IMR-90 (cell line): Measurements from ENCODE around the gene TCF12. TPM values are rescaled to one million over a fixed set of nuclear protein-coding genes. Genes with fewer than 3 reads are reported as not detected.

Experiments used
- ATAC-seq: fragments of 200-7000 bp; cut with Tn5 transposase; 2 replicates; pipeline ENCODE4 v1.9.1; 2020; ENCODE audit warnings: low read depth, mild to moderate bottlenecking, moderate library complexity
- BruUV-seq: library from RNA; stranded (reverse); fragments of 400-500 nt; replicated peaks from 2 replicates; lab custom pipeline; 2021; lab: Mats Ljungman, UMichigan
- CTCF ChIA-PET: fragments of 300-600 bp; formaldehyde crosslinking; extraction: SDS; loops from one replicate; lab custom pipeline; 2021; ENCODE audit warnings: antibody characterized with exemption; lab: Yijun Ruan, JAX
- POLR2A ChIA-PET: fragments of 300-600 bp; sonication (Branson Sonifier 250); formaldehyde crosslinking; loops from one replicate; lab custom pipeline; 2022; ENCODE audit warnings: antibody characterized with exemption; ENCODE audit not compliant: unreplicated experiment; lab: Charles Lee
- DNase-seq: peaks from one replicate; pipeline ENCODE4 v3.0.0; 2013
- H2AFZ ChIP-seq: replicated peaks from 2 replicates; pipeline ENCODE3; 2013; ENCODE audit warnings: low read length, mild to moderate bottlenecking; ENCODE audit not compliant: poor library complexity
- H2AK5ac ChIP-seq: 2 replicates; pipeline ENCODE4 v1.6.1; 2013; ENCODE audit warnings: low read depth, low read length, inconsistent platforms
- H2AK9ac ChIP-seq: replicated peaks from 2 replicates; pipeline ENCODE3; 2013; ENCODE audit warnings: mild to moderate bottlenecking, low read depth, low read length, moderate library complexity; ENCODE audit not compliant: poor library complexity
- H2BK120ac ChIP-seq: 2 replicates; pipeline ENCODE4 v1.6.1; 2013; ENCODE audit warnings: low read depth, low read length, inconsistent platforms
- H2BK15ac ChIP-seq: 3 replicates; pipeline ENCODE4 v1.6.1; 2013; ENCODE audit warnings: low read depth, low read length, inconsistent platforms
- H2BK20ac ChIP-seq: 2 replicates; pipeline ENCODE4 v1.6.1; 2013; ENCODE audit warnings: low read depth, mild to moderate bottlenecking, inconsistent platforms, low read length, moderate library complexity
- H2BK5ac ChIP-seq: 2 replicates; pipeline ENCODE4 v1.6.1; 2013; ENCODE audit warnings: mild to moderate bottlenecking, low read depth, low read length, inconsistent platforms; ENCODE audit not compliant: poor library complexity, severe bottlenecking
- H3K14ac ChIP-seq: replicated peaks from 2 replicates; pipeline ENCODE4 v1.6.1; 2013; ENCODE audit warnings: low read depth, low read length, inconsistent platforms
- H3K18ac ChIP-seq: 2 replicates; pipeline ENCODE4 v1.6.1; 2013; ENCODE audit warnings: low read depth, low read length, control low read depth
- H3K23ac ChIP-seq: 2 replicates; pipeline ENCODE4 v1.6.1; 2013; ENCODE audit warnings: low read depth, low read length, inconsistent platforms
- H3K27ac ChIP-seq: 2 replicates; pipeline ENCODE4 v1.5.1; 2013; ENCODE audit warnings: mild to moderate bottlenecking, control low read depth, low read length; ENCODE audit not compliant: insufficient read depth
- H3K27me3 ChIP-seq: 2 replicates; pipeline ENCODE4 v1.6.1; 2013; ENCODE audit warnings: low read length; ENCODE audit not compliant: control insufficient read depth, insufficient read depth
- H3K36me3 ChIP-seq: 2 replicates; pipeline ENCODE4 v1.6.1; 2013; ENCODE audit warnings: low read length, mixed read lengths; ENCODE audit not compliant: control insufficient read depth, insufficient read depth
- H3K4ac ChIP-seq: 2 replicates; pipeline ENCODE4 v1.6.1; 2013; ENCODE audit warnings: low read depth, low read length, inconsistent platforms
- H3K4me1 ChIP-seq: 2 replicates; pipeline ENCODE4 v1.6.1; 2013; ENCODE audit warnings: low read length, mixed read lengths; ENCODE audit not compliant: control insufficient read depth, insufficient read depth
- H3K4me2 ChIP-seq: 2 replicates; pipeline ENCODE4 v1.6.1; 2013; ENCODE audit warnings: low read depth, mild to moderate bottlenecking, control low read depth, low read length, moderate library complexity
- H3K4me3 ChIP-seq: 2 replicates; pipeline ENCODE4 v1.5.1; 2013; ENCODE audit warnings: low read depth, mild to moderate bottlenecking, control low read depth, low read length, moderate library complexity; ENCODE audit not compliant: insufficient read depth
- H3K56ac ChIP-seq: 2 replicates; pipeline ENCODE4 v1.6.1; 2013; ENCODE audit warnings: low read length, inconsistent platforms; ENCODE audit not compliant: insufficient read depth; ENCODE audit errors: extremely low read depth
- H3K79me1 ChIP-seq, 2 experiments: 2 replicates each; pipeline ENCODE4 v1.6.1; 2013; ENCODE audit warnings: low read length in 2 of 2, inconsistent platforms in 1 of 2, low read depth in 1 of 2
- H3K9ac ChIP-seq: 2 replicates; pipeline ENCODE4 v1.6.1; 2013; ENCODE audit warnings: low read depth, low read length, control low read depth
- H3K9me1 ChIP-seq: 2 replicates; pipeline ENCODE4 v1.6.1; 2013; ENCODE audit warnings: low read length, inconsistent platforms; ENCODE audit not compliant: insufficient read depth
- H3K9me3 ChIP-seq: 2 replicates; pipeline ENCODE4 v1.6.1; 2013; ENCODE audit warnings: low read length; ENCODE audit not compliant: control insufficient read depth, insufficient read depth
- H4K20me1 ChIP-seq: 2 replicates; pipeline ENCODE4 v1.6.1; 2013; ENCODE audit warnings: low read length, inconsistent platforms; ENCODE audit not compliant: insufficient read depth
- H4K5ac ChIP-seq: 2 replicates; pipeline ENCODE4 v1.6.1; 2013; ENCODE audit warnings: mild to moderate bottlenecking, low read depth, low read length, control low read depth
- H4K8ac ChIP-seq, 2 experiments: 2 replicates each; pipeline ENCODE4 v1.6.1; 2013; ENCODE audit warnings: low read depth in 2 of 2, low read length in 2 of 2, control low read depth in 1 of 2, inconsistent platforms in 1 of 2
- H4K91ac ChIP-seq: 2 replicates; pipeline ENCODE4 v1.6.1; 2013; ENCODE audit warnings: low read depth, low read length, inconsistent platforms; ENCODE audit not compliant: insufficient read depth
- FOS ChIP-seq: fragments of 150-350 bp; IDR thresholded peaks from 2 replicates; pipeline ENCODE4 v1.6.1; 2016; ENCODE audit warnings: low read depth, low read length
- MAZ ChIP-seq: IDR thresholded peaks from 2 replicates; pipeline ENCODE4 v1.6.1; 2012; ENCODE audit warnings: low read depth, mild to moderate bottlenecking, low read length, improper control_type of control experiment, moderate library complexity, borderline replicate concordance
- POLR2A ChIP-seq: IDR thresholded peaks from 2 replicates; pipeline ENCODE4 v1.6.1; 2012; ENCODE audit warnings: mild to moderate bottlenecking, low read depth, low read length
- RAD21 ChIP-seq: IDR thresholded peaks from 2 replicates; pipeline ENCODE4 v1.6.1; 2012; ENCODE audit warnings: low read length, improper control_type of control experiment
- RCOR1 ChIP-seq: IDR thresholded peaks from 2 replicates; pipeline ENCODE4 v1.6.1; 2012; ENCODE audit warnings: mild to moderate bottlenecking, low read length, improper control_type of control experiment; ENCODE audit not compliant: insufficient replicate concordance
- SMC3 ChIP-seq: fragments of 150-350 bp; IDR thresholded peaks from 2 replicates; pipeline ENCODE4 v1.6.1; 2016; ENCODE audit warnings: low read depth, mild to moderate bottlenecking, antibody characterized with exemption, low read length, moderate library complexity
- WGBS, 2 experiments: methylation state at CpG; one replicate each; pipeline versions ENCODE4 v1.1.5 to v1.1.7; 2013; ENCODE audit warnings: missing lambda C conversion rate in 2 of 2; ENCODE audit not compliant: insufficient read length in 1 of 2; ENCODE audit errors: extremely low coverage in 2 of 2; 5-methylcytosine and 5-hydroxymethylcytosine counted together
- dilution Hi-C: fragments of 300-500 bp; cut with HindIII; formaldehyde crosslinking; loops from one replicate; pipeline ENCODE4 v1.14.3; 2018; ENCODE audit warnings: low sequenced_read_pairs; ENCODE audit not compliant: unreplicated experiment
- in situ Hi-C: fragments of 300-500 bp; cut with MboI; formaldehyde crosslinking; loops from 3 replicates; pipeline ENCODE4 v1.14.3; 2019; ENCODE audit warnings: low sequenced_read_pairs, inconsistent platforms, mixed read lengths
- intact Hi-C: fragments of 100-400 bp; cut with micrococcal nuclease; formaldehyde crosslinking; loops from 2 replicates; pipeline ENCODE4 v1.10.0; 2022
- polyA plus RNA-seq, 3 experiments: library from polyadenylated mRNA; depleted of rRNA; stranded (reverse); fragments of >200 nt; gene quantifications; 2 replicates each; pipeline ENCODE4 v1.2.3, GENCODE V29; 2012; ENCODE audit warnings: low replicate concordance in 1 of 3
- total RNA-seq: library from RNA; depleted of rRNA; stranded (reverse); fragments of >200 nt; gene quantifications from 2 replicates; pipeline ENCODE4 v1.2.3, GENCODE V29; 2012
- TF ChIP-seq, protein P1 (sequence below): fragments of 150-350 bp; IDR thresholded peaks from 2 replicates; pipeline ENCODE4 v1.6.1; 2017; ENCODE audit warnings: mild to moderate bottlenecking, antibody characterized with exemption, low read length, low read depth

TCF12 gene
- total and polyA plus RNA-seq, 2 of the 4 experiments (the other 2 are of a cell fraction): 79.4 to 160 TPM

GRCh38 chr15:56886363-56886931, 32.0 kb upstream of the TCF12 start:
- H3K23ac ChIP-seq: peak overlapping the region; percentile 91
- H3K4ac ChIP-seq: peak overlapping the region; percentile 84
- no peak for TF ChIP-seq FOS
- TF ChIP-seq, protein P1, sequence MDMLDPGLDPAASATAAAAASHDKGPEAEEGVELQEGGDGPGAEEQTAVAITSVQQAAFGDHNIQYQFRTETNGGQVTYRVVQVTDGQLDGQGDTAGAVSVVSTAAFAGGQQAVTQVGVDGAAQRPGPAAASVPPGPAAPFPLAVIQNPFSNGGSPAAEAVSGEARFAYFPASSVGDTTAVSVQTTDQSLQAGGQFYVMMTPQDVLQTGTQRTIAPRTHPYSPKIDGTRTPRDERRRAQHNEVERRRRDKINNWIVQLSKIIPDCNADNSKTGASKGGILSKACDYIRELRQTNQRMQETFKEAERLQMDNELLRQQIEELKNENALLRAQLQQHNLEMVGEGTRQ: no peak
- TF ChIP-seq SMC3: no peak
- TF ChIP-seq RAD21: no peak
- TF ChIP-seq RCOR1: no peak
- TF ChIP-seq POLR2A: no peak
- TF ChIP-seq MAZ: no peak
- peak overlapping the region; percentile 89 for H3K9ac ChIP-seq
- peak overlapping the region; percentile 54 for H3K4me3 ChIP-seq
- peak overlapping the region; percentile 81 for H4K5ac ChIP-seq
- no peaks in the 10 kb centered on the region for H3K36me3 ChIP-seq
- H2BK120ac ChIP-seq: peak overlapping the region; percentile 5
- H4K91ac ChIP-seq: peak overlapping the region; percentile 63
- H3K27ac ChIP-seq: peak overlapping the region; percentile 91
- ATAC-seq (no peak), DNase-seq (peak; percentile 17)
- H2BK20ac ChIP-seq: 0 out of 2 replicates have a peak overlapping the region, but pooled peaks have one; percentile 14
- peak overlapping the region; percentile 49 for H2BK5ac ChIP-seq
- H3K9me1 ChIP-seq: peaks cover 7% of the 10 kb centered on the region
- no peaks in the 10 kb centered on the region for H3K9me3 ChIP-seq
- H3K27me3 ChIP-seq: no peaks in the 10 kb centered on the region
- peak overlapping the region; percentile 88 for H2AFZ ChIP-seq
- intact Hi-C loops: no loop called here
- H3K56ac ChIP-seq: peak overlapping the region; percentile 58
- H2BK15ac ChIP-seq: peak overlapping the region; percentile 24; the same call in 1 of the 3 replicates
- in situ Hi-C loops: no loop called here
- peak overlapping the region; percentile 78 for H3K18ac ChIP-seq
- peak overlapping the region; percentile 82 for H3K4me2 ChIP-seq
- dilution Hi-C loops: no loop called here
- H2AK9ac ChIP-seq: peak overlapping the region; percentile 35
- WGBS, 2 experiments: no CpG with 5 or more reads among the region's 9 CpGs
- peak overlapping the region; percentile 37 to 88 for H4K8ac ChIP-seq
- H2AK5ac ChIP-seq: peak overlapping the region; percentile 63; the same call in 1 of the 2 replicates
- BruUV-seq: TSS peak; percentile 32
- H3K79me1 ChIP-seq: peaks cover 0 to 11% of the 10 kb centered on the region in 2 experiments; a peak in 1 of 4 replicates
- H3K4me1 ChIP-seq: peaks cover 6% of the 10 kb centered on the region; the same call in 1 of the 2 replicates
- H3K14ac ChIP-seq: peak overlapping the region; percentile 74
- POLR2A ChIA-PET: no interaction called here
- CTCF ChIA-PET: no interaction called here
- no peaks in the 10 kb centered on the region for H4K20me1 ChIP-seq
